Measurements from ENCODE around the gene THSD7B.
"Not testable (repeated sequence)": the region's sequence is repeated elsewhere in the genome, so short reads cannot be mapped to it uniquely, and the experiment has no call there.

THSD7B gene

GRCh38 chr2:136738044-136738443, 27.3 kb upstream of the THSD7B start:
- TF ChIP-seq CTCF (IDR thresholded peaks at IDR 0.05), result no peak
- Mint-ChIP-seq H3K27me3 (ENCODE audit: low read depth, poor library complexity) (peaks cover 18% of the 10 kb centered on the region), H3K4me1 (no peaks in the 10 kb centered on the region)

GRCh38 chr2:136741471-136741870, 23.9 kb upstream of the THSD7B start:
- no peaks in the 10 kb centered on the region for H3K4me1 Mint-ChIP-seq
- TF ChIP-seq CTCF (IDR thresholded peaks at IDR 0.05), result no peak
- H3K4me3 Mint-ChIP-seq, result no peak overlapping the region
- DNase-seq, result no peak
- H3K27ac Mint-ChIP-seq, result no peak overlapping the region
- H3K27me3 Mint-ChIP-seq (ENCODE audit: low read depth, poor library complexity), result peaks cover 26% of the 10 kb centered on the region
- H3K9me3 Mint-ChIP-seq, result no peaks in the 10 kb centered on the region
- H3K36me3 Mint-ChIP-seq (ENCODE audit: low read depth), result no peaks in the 10 kb centered on the region

More at GRCh38 chr2:136738044-136738443, 27.3 kb upstream of the THSD7B start:
- Mint-ChIP-seq H3K9me3 (no peaks in the 10 kb centered on the region), H3K27ac (no peak overlapping the region), H3K4me3 (no peak overlapping the region), H3K36me3 (ENCODE audit: low read depth) (no peaks in the 10 kb centered on the region)
- no peak for DNase-seq

- no peak overlapping the region for H3K27ac Mint-ChIP-seq
- no peak overlapping the region for H3K4me3 Mint-ChIP-seq
- peaks cover 31% of the 10 kb centered on the region for H3K27me3 Mint-ChIP-seq (ENCODE audit: low read depth, poor library complexity)
- no peaks in the 10 kb centered on the region for H3K4me1 Mint-ChIP-seq
- DNase-seq, result no peak
- TF ChIP-seq CTCF (IDR thresholded peaks at IDR 0.05), result no peak
- no peaks in the 10 kb centered on the region for H3K36me3 Mint-ChIP-seq (ENCODE audit: low read depth)
- no peaks in the 10 kb centered on the region for H3K9me3 Mint-ChIP-seq
These were observed 15.3 kb upstream of the THSD7B start for GRCh38 chr2:136750065-136750464.

GRCh38 chr2:136751406-136751805, 13.9 kb upstream of the THSD7B start:
- Mint-ChIP-seq H3K27ac (no peak overlapping the region), H3K27me3 (ENCODE audit: low read depth, poor library complexity) (peaks cover 31% of the 10 kb centered on the region), H3K9me3 (no peaks in the 10 kb centered on the region), H3K36me3 (ENCODE audit: low read depth) (no peaks in the 10 kb centered on the region), H3K4me3 (no peak overlapping the region), H3K4me1 (no peaks in the 10 kb centered on the region)
- DNase-seq, result no peak
- no peak for TF ChIP-seq CTCF (IDR thresholded peaks at IDR 0.05)

- H3K36me3 Mint-ChIP-seq (ENCODE audit: low read depth); H3K9me3 Mint-ChIP-seq; H3K4me1 Mint-ChIP-seq; DNase-seq; H3K4me3 Mint-ChIP-seq; H3K27ac Mint-ChIP-seq: not testable (repeated sequence)
- peaks cover 62% of the 10 kb centered on the region for H3K27me3 Mint-ChIP-seq (ENCODE audit: low read depth, poor library complexity)
These were observed 6.8 kb upstream of the THSD7B start for GRCh38 chr2:136758504-136758903.

GRCh38 chr2:136764452-136765255, 691 bp upstream of the THSD7B start:
- Mint-ChIP-seq H3K27ac (no peak overlapping the region), H3K4me3 (peak overlapping the region; percentile 88), H3K9me3 (peaks cover 4% of the 10 kb centered on the region), H3K36me3 (ENCODE audit: low read depth) (no peaks in the 10 kb centered on the region), H3K4me1 (peaks cover 21% of the 10 kb centered on the region), H3K27me3 (ENCODE audit: low read depth, poor library complexity) (peaks cover 96% of the 10 kb centered on the region)
- peak; percentile 39 for DNase-seq
- no peak for TF ChIP-seq CTCF (IDR thresholded peaks at IDR 0.05)

All from nephron progenitor cell (in vitro differentiated cells).